HuH-7.5 (cell line): ENCODE results near the gene AHRR.

Experiments used
- DNase-seq: peaks from one replicate; pipeline ENCODE4 v3.0.0; 2011; ENCODE audit warnings: low spot score

Gene AHRR

DNA sequence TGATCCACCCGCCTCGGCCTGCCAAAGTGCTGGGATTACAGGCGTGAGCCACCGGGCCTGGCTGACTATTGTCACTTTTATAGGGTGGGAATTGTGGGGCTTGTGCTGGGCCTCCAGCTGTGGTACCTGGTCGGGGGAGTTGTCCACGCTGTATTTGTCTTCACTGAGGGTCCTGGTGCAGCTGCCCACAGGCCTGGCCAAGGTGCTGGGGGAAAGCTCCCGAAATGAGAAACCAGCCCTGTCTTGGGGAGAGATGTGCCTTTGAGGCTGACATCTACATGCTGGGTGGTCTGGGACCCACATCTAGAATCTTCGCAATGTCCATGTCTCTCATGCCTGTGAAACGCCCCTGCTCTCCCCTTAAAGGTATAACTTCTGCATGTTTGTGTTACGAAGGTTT lies 124.1 kb downstream of the AHRR start:
- no peak for DNase-seq

- DNase-seq: no peak
Measured at GRCh38 chr5:446066-446882, 124.8 kb downstream of the AHRR start.

DNA sequence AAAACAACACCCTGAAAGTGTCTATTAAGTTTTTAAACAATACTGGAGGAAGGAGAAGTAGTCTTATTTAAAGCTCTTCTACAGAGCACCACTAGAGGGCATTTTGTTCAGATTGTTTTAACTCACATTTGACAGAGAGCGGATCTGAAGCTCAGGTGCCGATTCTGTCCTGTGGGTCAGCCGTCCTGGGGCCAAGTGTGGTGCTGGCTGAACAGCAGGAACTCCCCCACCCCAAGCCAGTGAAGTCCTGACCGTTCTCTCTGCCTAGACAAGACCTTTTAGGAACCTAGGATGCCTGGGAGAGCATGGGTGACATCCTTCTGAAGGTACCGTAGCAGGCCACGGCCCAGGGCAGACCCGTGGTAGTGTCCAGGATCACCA lies 125.4 kb downstream of the AHRR start:
- DNase-seq: peak; percentile 50

DNA sequence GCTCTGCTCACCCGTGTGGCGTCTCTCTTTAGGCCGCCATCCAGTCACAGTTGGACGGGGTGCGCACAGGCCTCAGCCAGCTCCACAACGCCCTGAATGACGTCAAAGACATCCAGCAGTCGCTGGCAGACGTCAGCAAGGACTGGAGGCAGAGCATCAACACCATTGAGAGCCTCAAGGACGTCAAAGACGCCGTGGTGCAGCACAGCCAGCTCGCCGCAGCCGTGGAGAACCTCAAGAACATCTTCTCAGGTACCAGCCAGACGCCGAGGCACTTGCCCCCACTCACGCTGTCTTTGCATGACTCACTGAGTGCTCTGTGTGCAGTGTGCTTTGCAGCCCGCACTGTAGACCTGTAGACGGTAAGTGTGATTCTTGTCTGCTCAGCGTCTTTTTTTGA lies 126.0 kb downstream of the AHRR start:
- DNase-seq: no peak

- DNase-seq: no peak
Measured at GRCh38 chr5:448061-448765, 126.7 kb downstream of the AHRR start.

- no peak for DNase-seq
Measured at GRCh38 chr5:448766-449090, 127.2 kb downstream of the AHRR start.

DNA sequence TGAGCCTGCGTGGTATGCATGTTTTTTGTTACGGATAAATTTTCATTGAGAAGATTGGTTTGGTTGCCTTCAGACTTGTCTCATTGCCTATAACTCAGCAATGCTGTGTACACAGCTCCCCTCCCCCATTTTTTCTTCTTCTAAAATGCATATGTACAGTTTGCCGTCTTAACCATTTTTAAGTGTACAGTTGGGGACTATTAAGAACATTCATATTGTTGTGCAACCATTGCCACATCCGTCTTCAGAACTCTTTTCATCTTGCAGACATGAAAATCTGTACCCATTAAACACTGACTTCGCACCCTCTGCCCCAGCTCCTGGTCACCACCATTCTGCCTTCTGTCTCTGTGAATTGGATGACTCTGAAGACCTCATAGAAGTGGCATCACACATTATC lies 127.6 kb downstream of the AHRR start:
- no peak for DNase-seq

DNA sequence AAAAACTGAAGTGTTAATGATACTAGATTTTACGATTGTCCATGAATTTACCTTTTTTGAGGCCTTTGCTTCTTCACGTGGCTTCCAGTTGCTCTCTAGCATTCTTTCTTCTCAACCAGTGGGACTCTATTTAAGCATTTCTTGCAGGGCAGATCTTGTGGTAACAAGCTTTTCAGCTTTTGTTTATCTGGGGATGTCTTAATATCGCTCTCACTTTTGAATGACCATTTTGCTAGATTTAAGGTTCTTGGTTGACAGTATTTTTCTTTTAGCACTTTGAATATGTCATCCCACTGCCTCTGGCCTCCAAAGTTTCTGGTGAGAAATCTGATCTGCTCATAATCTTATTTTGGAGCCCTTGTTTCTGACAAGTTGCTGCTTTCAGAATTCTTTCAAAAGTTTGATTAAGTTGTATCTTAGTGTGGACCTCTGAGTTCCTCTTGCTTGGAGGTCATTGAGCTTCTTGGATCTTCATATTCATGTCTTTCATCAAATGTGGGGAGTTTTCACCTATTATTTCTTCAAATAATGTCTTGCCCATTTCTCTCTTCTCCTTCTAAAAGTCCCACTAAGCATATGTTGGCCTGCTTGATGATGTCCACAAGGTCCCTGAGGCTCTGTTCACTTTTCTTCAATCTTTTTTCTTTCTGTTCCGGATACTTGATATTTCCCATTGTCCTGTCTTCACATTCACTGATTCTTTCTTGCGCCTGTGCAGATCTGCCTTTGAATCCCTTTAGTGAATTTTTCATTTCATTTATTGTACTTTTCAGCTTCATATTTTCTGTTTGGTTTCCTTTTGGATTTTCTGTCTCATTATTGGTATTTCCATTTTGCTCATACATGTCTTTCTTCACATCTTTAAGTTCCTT lies 130.3 kb downstream of the AHRR start:
- no peak for DNase-seq

GRCh38 chr5:452978-453710 lies 131.6 kb downstream of the AHRR start:
- no peak for DNase-seq

DNA sequence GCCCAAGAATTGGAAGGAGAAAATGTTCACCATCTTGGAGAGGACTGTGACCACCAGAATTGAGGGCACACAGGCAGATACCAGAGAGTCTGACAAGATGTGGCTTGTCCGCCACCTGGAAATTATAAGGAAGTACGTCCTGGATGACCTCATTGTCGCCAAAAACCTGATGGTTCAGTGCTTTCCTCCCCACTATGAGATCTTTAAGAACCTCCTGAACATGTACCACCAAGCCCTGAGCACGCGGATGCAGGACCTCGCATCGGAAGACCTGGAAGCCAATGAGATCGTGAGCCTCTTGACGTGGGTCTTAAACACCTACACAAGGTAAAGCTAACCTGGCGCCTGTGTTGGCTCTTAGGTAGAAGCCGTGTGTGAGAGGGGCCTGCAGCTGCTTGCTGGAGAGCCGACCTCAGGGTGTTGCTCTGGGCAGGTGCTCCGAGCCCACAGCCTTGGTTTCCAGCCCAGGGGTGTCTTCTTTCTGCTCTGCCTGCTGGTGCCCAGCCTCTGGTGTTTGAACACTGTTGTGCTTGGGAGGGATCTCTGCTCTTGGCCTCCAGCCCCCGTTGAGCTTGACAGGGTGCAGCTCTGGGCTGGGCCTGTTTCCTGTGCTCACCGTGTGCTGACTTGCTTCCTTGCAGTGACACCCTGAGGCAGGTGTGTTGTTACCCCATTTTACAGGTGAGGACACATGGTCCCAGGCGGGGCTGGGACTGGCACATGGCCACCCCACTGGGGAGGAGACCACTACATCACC lies 132.4 kb downstream of the AHRR start:
- no peak for DNase-seq

GRCh38 chr5:454936-455335 lies 133.4 kb downstream of the AHRR start:
- DNase-seq: no peak

- no peak for DNase-seq
Measured at GRCh38 chr5:455806-456205, 134.3 kb downstream of the AHRR start.

DNA sequence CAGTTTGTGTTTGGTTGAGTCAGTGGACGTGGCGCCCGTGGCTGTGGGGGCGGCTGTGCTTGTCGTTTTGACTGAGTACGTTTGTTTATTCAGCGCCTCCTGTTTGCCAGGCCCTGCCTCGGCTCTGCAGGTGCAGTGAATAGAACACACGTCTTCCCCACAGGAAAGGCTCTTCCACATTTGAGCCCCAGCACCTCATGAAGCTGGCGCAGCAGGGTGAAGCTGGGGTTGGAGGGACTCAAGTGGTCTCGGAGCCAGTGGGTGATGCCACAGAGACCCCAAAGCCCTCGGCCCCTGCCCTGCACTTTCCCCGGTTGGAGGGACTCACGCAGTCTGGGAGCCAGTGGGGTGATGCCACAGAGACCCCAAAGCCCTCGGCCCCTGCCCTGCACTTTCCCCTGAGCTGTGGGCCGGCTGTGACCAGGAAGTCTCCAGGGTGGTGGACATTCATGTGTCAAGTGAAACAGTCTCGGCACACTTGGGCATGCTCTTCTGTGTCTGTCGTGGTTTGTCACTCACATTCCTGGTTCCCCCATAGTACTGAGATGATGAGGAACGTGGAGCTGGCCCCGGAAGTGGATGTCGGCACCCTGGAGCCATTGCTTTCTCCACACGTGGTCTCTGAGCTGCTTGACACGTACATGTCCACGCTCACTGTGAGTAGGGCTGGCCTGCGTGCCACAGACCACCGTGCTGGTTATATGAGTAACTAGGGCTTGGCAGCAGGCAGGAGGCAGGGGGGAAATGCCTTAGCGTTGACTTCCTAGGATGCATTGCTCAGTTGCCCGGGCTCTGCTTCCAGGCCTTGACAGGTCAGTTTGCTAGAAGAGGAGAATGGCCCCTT lies 135.1 kb downstream of the AHRR start:
- no peak for DNase-seq

DNA sequence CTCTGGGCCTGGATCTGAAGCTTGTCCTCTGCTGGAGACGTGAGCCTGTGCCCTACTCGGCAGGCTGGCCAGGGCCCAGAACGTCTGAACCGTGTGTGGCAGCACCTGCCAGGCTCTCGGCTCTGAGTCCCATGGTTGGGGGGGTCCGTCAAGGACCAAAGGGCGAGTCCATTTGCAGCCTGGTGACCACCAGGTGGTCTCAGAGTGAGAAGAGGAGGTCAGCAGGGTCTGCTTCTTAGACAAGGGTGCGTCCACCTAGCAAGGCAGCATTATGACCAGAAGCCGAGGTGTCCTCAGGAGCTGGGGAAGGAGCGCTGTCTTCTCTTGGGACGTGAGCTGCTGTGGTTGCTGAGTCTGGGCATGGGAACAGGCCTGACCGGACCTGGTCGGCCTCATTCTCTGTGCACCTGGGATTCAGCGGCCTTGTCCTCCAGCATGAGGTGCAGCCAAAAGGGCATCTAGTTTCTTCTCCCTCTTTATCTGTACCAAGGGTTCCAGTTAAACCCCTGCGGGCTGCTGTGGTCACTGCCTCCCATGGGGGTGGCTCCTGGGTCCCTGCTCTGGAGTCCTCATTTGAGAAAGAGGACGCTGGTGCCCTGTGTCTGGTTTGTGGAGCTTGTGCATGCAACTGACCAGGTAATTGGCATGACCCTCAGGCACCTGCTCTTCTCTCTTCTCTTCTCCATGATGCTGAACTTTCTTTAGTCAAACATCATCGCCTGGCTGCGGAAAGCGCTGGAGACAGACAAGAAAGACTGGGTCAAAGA lies 135.9 kb downstream of the AHRR start:
- DNase-seq: no peak

- DNase-seq: no peak
Measured at GRCh38 chr5:458547-459353, 137.2 kb downstream of the AHRR start.

DNA sequence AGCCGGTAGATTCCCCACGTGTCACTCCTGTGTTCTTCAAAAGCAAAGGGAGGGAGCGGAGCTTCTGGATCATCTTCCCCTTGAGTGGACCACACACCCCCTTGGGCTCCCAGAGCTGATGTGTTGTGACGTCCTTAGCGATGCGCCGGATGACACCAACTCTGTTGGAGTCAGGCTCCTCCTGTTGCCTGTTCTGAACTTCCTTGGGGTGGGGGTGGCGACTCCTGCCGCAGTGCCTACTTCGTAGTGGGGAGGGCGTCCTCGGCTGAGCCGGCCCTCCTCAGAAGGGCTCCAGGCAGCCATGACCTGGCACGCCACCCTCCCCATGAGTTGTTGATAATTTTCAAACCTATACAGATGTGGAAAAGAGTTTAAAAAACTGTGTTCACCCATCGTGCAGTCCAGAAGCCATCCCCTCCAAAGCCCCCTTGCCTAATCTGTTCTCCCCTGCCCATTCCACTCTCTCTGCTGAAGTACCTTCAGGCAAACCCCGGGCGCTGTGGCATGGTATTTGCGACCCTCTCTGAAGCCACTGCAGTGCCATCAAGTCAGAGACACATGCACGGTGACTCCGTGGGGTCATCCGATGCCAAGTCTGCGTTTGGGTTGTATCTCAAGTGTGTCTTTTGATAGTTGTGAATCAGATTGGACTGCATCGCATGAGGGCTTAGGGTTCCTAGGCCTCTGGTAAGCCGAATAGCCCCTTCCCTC lies 138.2 kb downstream of the AHRR start:
- DNase-seq: no peak

DNA sequence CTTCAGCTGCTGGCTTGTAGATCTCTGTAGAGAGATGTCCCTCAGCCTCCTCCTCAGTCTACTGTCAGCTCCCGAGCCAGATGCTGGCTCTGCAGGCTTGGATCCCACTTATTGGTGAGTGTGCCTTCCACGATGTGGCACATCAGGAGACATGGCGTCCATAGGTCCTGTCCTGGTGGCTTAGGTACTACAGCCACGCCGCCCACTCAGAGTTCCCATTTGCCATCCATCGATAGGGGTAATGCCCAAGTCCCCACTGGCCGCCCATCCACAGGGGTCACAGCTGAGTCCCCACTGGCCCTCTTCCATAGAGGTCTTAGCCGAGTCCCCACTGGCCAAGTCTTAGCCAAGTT lies 138.7 kb downstream of the AHRR start:
- DNase-seq: no peak

GRCh38 chr5:462051-462481 lies 140.6 kb downstream of the AHRR start:
- DNase-seq: no peak
